Loucy (cell line): Measurements from ENCODE around the gene HSPA9.

Source experiments
- CTCF ChIP-seq: fragments of 200-600 bp; sonication (generic); conservative IDR thresholded peaks from 2 replicates; pipeline ENCODE4 v1.5.1; 2014; ENCODE audit warnings: mild to moderate bottlenecking, antibody characterized with exemption, low read length
- EZH2phosphoT487 ChIP-seq: fragments of 200-600 bp; IDR thresholded peaks from 2 replicates; pipeline ENCODE4 v1.6.1; 2018; ENCODE audit warnings: antibody characterized with exemption, mild to moderate bottlenecking, moderate library complexity, borderline replicate concordance

GRCh38 chr5:138622051-138622450 is 46.9 kb upstream of the HSPA9 start:
- no peak for TF ChIP-seq CTCF
- TF ChIP-seq EZH2phosphoT487 = no peak
